GM19025 (cell line): ENCODE measurements around the gene WFS1.

Experiments
- ATAC-seq: cut with Tn5 transposase; IDR thresholded peaks from one replicate; pipeline ENCODE4 v1.9.1; 2021; ENCODE audit warnings: mild to moderate bottlenecking, low read depth, moderate library complexity; ENCODE audit not compliant: unreplicated experiment

WFS1 gene

GRCh38 chr4:6348408-6348807 is 78.8 kb downstream of the WFS1 start:
- no peak for ATAC-seq

GRCh38 chr4:6349896-6350603 is 80.4 kb downstream of the WFS1 start:
- ATAC-seq = no peak

- no peak for ATAC-seq
Measured at GRCh38 chr4:6350646-6351045, 81.0 kb downstream of the WFS1 start.

GRCh38 chr4:6351246-6352000 is 81.8 kb downstream of the WFS1 start:
- ATAC-seq = no peak

- no peak for ATAC-seq
Measured at GRCh38 chr4:6352031-6352692, 82.5 kb downstream of the WFS1 start.
